ENCODE results near the gene ZNF268. TPM values are rescaled to one million over a fixed set of nuclear protein-coding genes. Genes with fewer than 3 reads are reported as not detected.

ZNF268 gene
- total and polyA plus RNA-seq, 2 of the 8 experiments (the other 6 are each of a cell fraction or from before 2014, with no cell fraction given): 6.3 to 22.3 TPM

- TF ChIP-seq CHD7 (IDR thresholded peaks at IDR 0.05; ENCODE audit: insufficient replicate concordance, low read length) (no peak), MAFK (IDR thresholded peaks at IDR 0.05; ENCODE audit: low read depth, low read length) (no peak), BACH1 (IDR thresholded peaks at IDR 0.05; ENCODE audit: low read length) (no peak), HDAC2 (IDR thresholded peaks at IDR 0.05; ENCODE audit: borderline replicate concordance in 1 of 2, low read depth in 2 of 2, low read length in 2 of 2) (no peak)
These were observed 21.4 kb downstream of the ZNF268 start (continued) for GRCh38 chr12:133202493-133203343.

Data from H1 (cell line).